ENCODE measurements around the gene CTRB1. TPM values are rescaled to one million over a fixed set of nuclear protein-coding genes. Genes with fewer than 3 reads are reported as not detected.

The CTRB1 gene
- not detected for total RNA-seq
- polyA plus RNA-seq: not detected
- total RNA-seq: not detected

DNA sequence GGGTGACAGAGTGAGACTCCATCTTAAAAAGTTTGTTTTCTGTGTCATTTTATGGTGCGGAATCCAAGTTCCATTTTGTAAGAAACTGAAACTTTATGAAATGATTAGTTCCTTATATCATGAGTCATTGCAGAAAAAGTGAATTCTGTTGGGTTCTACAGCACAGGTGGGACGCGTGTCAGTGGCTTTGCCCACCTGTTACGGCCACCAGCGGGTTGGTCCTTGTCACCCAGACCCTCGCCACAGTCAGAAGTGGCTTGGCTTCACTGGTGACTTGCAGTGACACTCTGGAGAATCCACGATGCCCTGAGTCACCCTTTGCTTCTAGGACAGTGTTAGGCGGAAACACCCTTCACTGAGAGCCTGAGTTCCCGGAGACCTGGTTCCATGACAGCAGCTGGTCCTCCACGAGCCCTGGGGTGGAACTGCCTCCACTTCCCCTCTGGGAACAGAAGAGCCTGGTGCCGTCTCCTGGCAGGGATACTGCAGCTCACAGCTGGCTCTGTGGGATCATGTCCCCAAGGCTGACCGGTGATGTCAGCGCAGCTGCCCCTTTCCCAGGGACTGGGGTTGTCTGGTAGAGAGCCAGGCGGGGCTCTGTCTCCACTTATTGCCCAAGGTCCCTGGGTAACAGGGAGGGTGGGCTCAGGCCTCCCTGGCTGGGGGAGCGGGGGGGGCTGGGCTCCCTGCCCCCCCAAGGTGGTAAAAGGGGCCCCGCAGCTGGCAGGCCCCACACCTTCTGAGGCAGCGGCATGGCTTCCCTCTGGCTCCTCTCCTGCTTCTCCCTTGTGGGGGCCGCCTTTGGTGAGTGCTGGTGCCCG lies at the start of gene CTRB1:
Gene CTRB1 (plus strand): TSS at position 733 of the 821 bp plus-strand sequence. CDS start 20 bp downstream, at position 753.
- no peak for ATAC-seq
- peaks cover 0 to 18% (median 14%) of the 10 kb centered on the region in 7 donors for H3K4me1 Mint-ChIP-seq
- Histone ChIP-seq H3K9me3 (ENCODE audit: control insufficient read depth in 2 of 3, low read length in 3 of 3) (no peaks in the 10 kb centered on the region), H3K4me1 (ENCODE audit: control insufficient read depth in 2 of 2, insufficient read depth in 2 of 2, low read length in 2 of 2) (peaks cover 0 to 12% of the 10 kb centered on the region in 2 donors), H3K27me3 (ENCODE audit: control insufficient read depth in 2 of 2, insufficient read depth in 2 of 2, low read length in 2 of 2) (no peaks in the 10 kb centered on the region), H3K4me3 (ENCODE audit: low read length) (peak within 1 kb of the TSS; percentile 39), H3K36me3 (ENCODE audit: control insufficient read depth in 2 of 3, insufficient read depth in 3 of 3, low read length in 3 of 3) (no peaks in the 10 kb centered on the region), H3K27ac (ENCODE audit: low read depth, low read length) (peak within 1 kb of the TSS; percentile 29)
- H3K27ac Mint-ChIP-seq: peak within 1 kb of the TSS; percentile 84 to 96 (median 93)
- ChIA-PET CTCF (interaction anchor here (0.6 to 1.7 kb wide), 3 partner anchors 17 to 275 kb away, joined by 3 to 4 read pairs (median 3); no protein-coding TSS in a partner anchor), POLR2A (interaction anchor here (0.8 kb wide), 1 partner anchor 15 kb away, joined by 3 read pairs; no protein-coding TSS in a partner anchor)
- no peaks in the 10 kb centered on the region for H3K27me3 Mint-ChIP-seq
- no peak for DNase-seq
- no peaks in the 10 kb centered on the region for H3K36me3 Mint-ChIP-seq
- intact Hi-C loops (cut with micrococcal nuclease): no loop called here
- peak within 1 kb of the TSS; percentile 62 to 96 (median 90) for H3K4me3 Mint-ChIP-seq
- peaks cover 0 to 2% (median 0%) of the 10 kb centered on the region in 11 donors for H3K9me3 Mint-ChIP-seq

DNA sequence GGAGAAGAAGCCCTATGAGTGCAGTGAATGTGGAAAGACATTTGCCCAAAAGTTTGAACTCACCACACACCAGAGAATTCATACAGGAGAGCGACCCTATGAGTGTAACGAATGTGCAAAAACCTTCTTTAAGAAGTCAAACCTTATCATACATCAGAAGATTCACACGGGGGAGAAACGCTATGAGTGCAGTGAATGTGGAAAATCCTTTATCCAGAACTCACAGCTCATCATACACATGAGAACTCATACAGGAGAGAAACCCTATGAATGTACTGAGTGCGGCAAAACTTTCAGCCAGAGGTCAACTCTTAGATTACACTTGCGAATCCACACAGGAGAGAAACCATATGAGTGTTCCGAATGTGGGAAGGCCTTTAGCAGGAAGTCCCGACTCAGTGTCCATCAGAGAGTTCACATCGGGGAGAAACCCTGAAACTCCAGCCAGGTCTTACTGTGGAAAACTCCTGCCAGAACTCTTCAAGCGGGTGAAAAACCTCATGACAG lies 48.8 kb upstream of the CTRB1 start:
- no peak for ATAC-seq
- Histone ChIP-seq H3K4me1 (ENCODE audit: control insufficient read depth in 2 of 2, insufficient read depth in 2 of 2, low read length in 2 of 2) (no peaks in the 10 kb centered on the region), H3K4me3 (ENCODE audit: low read length) (no peak overlapping the region), H3K36me3 (ENCODE audit: control insufficient read depth in 2 of 3, insufficient read depth in 3 of 3, low read length in 3 of 3) (peaks cover 11 to 58% (median 34%) of the 10 kb centered on the region in 3 experiments), H3K27ac (ENCODE audit: low read depth, low read length) (no peak overlapping the region), H3K27me3 (ENCODE audit: control insufficient read depth in 2 of 2, insufficient read depth in 2 of 2, low read length in 2 of 2) (no peaks in the 10 kb centered on the region), H3K9me3 (ENCODE audit: control insufficient read depth in 2 of 3, low read length in 3 of 3) (peaks cover 7 to 70% (median 31%) of the 10 kb centered on the region in 3 experiments)
- no peak overlapping the region for H3K27ac Mint-ChIP-seq
- POLR2A ChIA-PET: no interaction called here
- H3K36me3 Mint-ChIP-seq: peaks cover 47 to 91% (median 88%) of the 10 kb centered on the region in 5 donors
- H3K9me3 Mint-ChIP-seq: peaks cover 23 to 97% (median 60%) of the 10 kb centered on the region in 11 donors
- intact Hi-C loops (cut with micrococcal nuclease): no loop called here
- H3K4me1 Mint-ChIP-seq: no peaks in the 10 kb centered on the region
- CTCF ChIA-PET: no interaction called here
- DNase-seq: no peak
- H3K27me3 Mint-ChIP-seq: peaks cover 0 to 4% (median 0%) of the 10 kb centered on the region in 5 donors
- no peak overlapping the region for H3K4me3 Mint-ChIP-seq

DNA sequence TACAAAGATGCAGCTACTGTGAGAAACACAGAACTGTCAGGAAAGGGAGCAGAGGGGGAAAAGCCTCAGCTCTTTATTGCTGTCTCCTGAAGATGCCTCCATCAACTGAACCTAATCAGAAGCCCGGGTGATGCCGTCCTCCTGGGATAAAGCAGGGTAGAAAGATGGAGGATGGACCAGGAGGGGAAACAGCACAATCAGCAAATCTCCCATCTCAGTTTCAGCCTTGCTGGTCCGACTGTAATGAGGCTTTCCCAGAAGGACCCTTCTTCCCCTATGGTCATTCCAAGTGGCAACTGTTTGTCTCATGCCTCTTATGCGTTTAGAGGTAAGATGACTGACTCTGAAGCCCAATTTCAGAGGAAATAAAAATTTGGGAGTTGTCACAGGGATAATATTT lies 46.2 kb upstream of the CTRB1 start:
- DNase-seq (no peak), ATAC-seq (no peak)
- Mint-ChIP-seq H3K27me3 (peaks cover 0 to 4% (median 0%) of the 10 kb centered on the region in 5 donors), H3K9me3 (peaks cover 29 to 97% (median 72%) of the 10 kb centered on the region in 11 donors), H3K4me3 (no peak overlapping the region), H3K36me3 (peaks cover 47 to 75% (median 62%) of the 10 kb centered on the region in 5 donors), H3K4me1 (no peaks in the 10 kb centered on the region), H3K27ac (no peak overlapping the region)
- H3K9me3 ChIP-seq (ENCODE audit: control insufficient read depth in 2 of 3, low read length in 3 of 3): peaks cover 7 to 85% (median 41%) of the 10 kb centered on the region in 3 experiments
- intact Hi-C loops (cut with micrococcal nuclease): no loop called here
- POLR2A ChIA-PET: no interaction called here
- CTCF ChIA-PET: no interaction called here
- no peak overlapping the region for H3K27ac ChIP-seq (ENCODE audit: low read depth, low read length)
- H3K36me3 ChIP-seq (ENCODE audit: control insufficient read depth in 2 of 3, insufficient read depth in 3 of 3, low read length in 3 of 3): peaks cover 11 to 35% (median 26%) of the 10 kb centered on the region in 3 experiments
- no peaks in the 10 kb centered on the region for H3K4me1 ChIP-seq (ENCODE audit: control insufficient read depth in 2 of 2, insufficient read depth in 2 of 2, low read length in 2 of 2)
- H3K27me3 ChIP-seq (ENCODE audit: control insufficient read depth in 2 of 2, insufficient read depth in 2 of 2, low read length in 2 of 2): no peaks in the 10 kb centered on the region
- H3K4me3 ChIP-seq (ENCODE audit: low read length): no peak overlapping the region

DNA sequence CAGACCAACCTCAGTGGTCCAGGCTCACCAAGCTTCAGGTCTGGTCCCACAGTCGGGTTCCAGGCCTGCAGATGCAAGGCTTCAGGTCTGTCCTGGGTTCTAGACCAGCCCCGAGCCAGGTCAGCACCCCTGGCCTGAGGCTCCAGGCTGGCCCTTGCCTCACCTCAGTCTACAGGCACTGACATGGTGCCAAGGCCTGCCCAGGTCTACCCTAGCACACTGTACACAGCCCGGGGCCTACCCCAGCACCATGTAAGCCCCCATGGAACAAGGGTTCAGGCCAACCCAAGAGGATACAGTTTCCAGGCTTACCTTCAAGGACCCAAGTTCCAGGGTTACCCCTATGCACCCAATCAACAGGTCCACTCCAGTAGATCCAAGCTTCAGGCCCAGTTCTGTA lies 43.7 kb upstream of the CTRB1 start:
- intact Hi-C loops (cut with micrococcal nuclease): no loop called here
- no peak overlapping the region for H3K4me3 Mint-ChIP-seq
- no peaks in the 10 kb centered on the region for H3K4me1 Mint-ChIP-seq
- no peak for ATAC-seq
- H3K9me3 Mint-ChIP-seq: peaks cover 24 to 83% (median 56%) of the 10 kb centered on the region in 11 donors
- peaks cover 0 to 6% (median 0%) of the 10 kb centered on the region in 5 donors for H3K27me3 Mint-ChIP-seq
- CTCF ChIA-PET: no interaction called here
- Histone ChIP-seq H3K4me3 (ENCODE audit: low read length) (no peak overlapping the region), H3K9me3 (ENCODE audit: control insufficient read depth in 2 of 3, low read length in 3 of 3) (peaks cover 1 to 60% (median 24%) of the 10 kb centered on the region in 3 experiments), H3K36me3 (ENCODE audit: control insufficient read depth in 2 of 3, insufficient read depth in 3 of 3, low read length in 3 of 3) (peaks cover 0 to 10% (median 5%) of the 10 kb centered on the region in 3 experiments), H3K27me3 (ENCODE audit: control insufficient read depth in 2 of 2, insufficient read depth in 2 of 2, low read length in 2 of 2) (no peaks in the 10 kb centered on the region), H3K27ac (ENCODE audit: low read depth, low read length) (no peak overlapping the region), H3K4me1 (ENCODE audit: control insufficient read depth in 2 of 2, insufficient read depth in 2 of 2, low read length in 2 of 2) (no peaks in the 10 kb centered on the region)
- DNase-seq: no peak
- peaks cover 27 to 52% (median 40%) of the 10 kb centered on the region in 5 donors for H3K36me3 Mint-ChIP-seq
- no peak overlapping the region for H3K27ac Mint-ChIP-seq
- POLR2A ChIA-PET: no interaction called here

DNA sequence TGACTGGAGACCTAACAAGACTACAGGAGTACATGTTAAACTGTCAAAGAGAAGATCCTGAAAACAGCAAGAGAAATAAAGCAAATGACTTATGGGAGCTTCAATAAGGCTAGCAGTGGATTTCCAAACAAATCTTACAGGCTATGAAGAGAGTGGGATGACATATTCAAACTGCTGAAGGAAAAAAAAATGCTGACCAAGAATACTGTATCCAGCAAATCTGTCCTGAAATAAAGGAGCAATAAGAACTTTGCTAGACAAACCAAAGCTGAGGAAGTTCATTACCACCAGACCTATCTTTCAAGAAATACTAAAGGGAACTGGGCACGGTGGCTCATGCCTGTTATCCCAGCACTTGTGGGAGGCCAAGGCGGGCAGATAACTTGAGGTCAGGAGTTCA lies 41.9 kb upstream of the CTRB1 start:
- no peak overlapping the region for H3K4me3 ChIP-seq (ENCODE audit: low read length)
- no peaks in the 10 kb centered on the region for H3K27me3 ChIP-seq (ENCODE audit: control insufficient read depth in 2 of 2, insufficient read depth in 2 of 2, low read length in 2 of 2)
- Mint-ChIP-seq H3K4me3 (no peak overlapping the region), H3K27ac (no peak overlapping the region), H3K9me3 (peaks cover 23 to 71% (median 49%) of the 10 kb centered on the region in 11 donors), H3K4me1 (no peaks in the 10 kb centered on the region), H3K36me3 (peaks cover 20 to 36% (median 26%) of the 10 kb centered on the region in 5 donors), H3K27me3 (peaks cover 0 to 6% (median 3%) of the 10 kb centered on the region in 5 donors)
- H3K27ac ChIP-seq (ENCODE audit: low read depth, low read length): no peak overlapping the region
- H3K4me1 ChIP-seq (ENCODE audit: control insufficient read depth in 2 of 2, insufficient read depth in 2 of 2, low read length in 2 of 2): no peaks in the 10 kb centered on the region
- intact Hi-C loops (cut with micrococcal nuclease): no loop called here
- no peak for ATAC-seq
- no peak for DNase-seq
- CTCF ChIA-PET: no interaction called here
- POLR2A ChIA-PET: no interaction called here
- peaks cover 0 to 45% (median 12%) of the 10 kb centered on the region in 3 experiments for H3K9me3 ChIP-seq (ENCODE audit: control insufficient read depth in 2 of 3, low read length in 3 of 3)
- H3K36me3 ChIP-seq (ENCODE audit: control insufficient read depth in 2 of 3, insufficient read depth in 3 of 3, low read length in 3 of 3): no peaks in the 10 kb centered on the region

DNA sequence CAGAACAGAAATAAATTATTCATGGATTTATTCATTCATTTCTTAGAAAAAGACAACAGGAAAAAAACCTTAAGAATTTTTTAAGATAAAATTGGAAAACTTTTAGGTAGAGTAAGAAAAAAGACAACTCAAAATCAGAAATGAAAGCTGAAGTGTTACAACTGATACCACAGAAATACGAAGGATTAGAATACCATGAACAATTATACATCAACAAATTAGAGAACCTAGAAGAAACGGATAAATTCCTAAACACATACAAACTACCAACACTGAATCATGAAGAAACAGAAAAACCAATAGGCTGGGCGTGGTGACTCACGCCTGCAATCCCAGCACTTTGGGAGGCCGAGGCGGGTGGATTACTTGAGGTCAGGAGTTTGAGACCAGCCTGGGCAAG lies 39.6 kb upstream of the CTRB1 start:
- Histone ChIP-seq H3K27me3 (ENCODE audit: control insufficient read depth in 2 of 2, insufficient read depth in 2 of 2, low read length in 2 of 2) (no peaks in the 10 kb centered on the region), H3K4me1 (ENCODE audit: control insufficient read depth in 2 of 2, insufficient read depth in 2 of 2, low read length in 2 of 2) (no peaks in the 10 kb centered on the region), H3K4me3 (ENCODE audit: low read length) (no peak overlapping the region), H3K27ac (ENCODE audit: low read depth, low read length) (no peak overlapping the region), H3K36me3 (ENCODE audit: control insufficient read depth in 2 of 3, insufficient read depth in 3 of 3, low read length in 3 of 3) (no peaks in the 10 kb centered on the region), H3K9me3 (ENCODE audit: control insufficient read depth in 2 of 3, low read length in 3 of 3) (peaks cover 0 to 24% (median 12%) of the 10 kb centered on the region in 3 experiments)
- no peak overlapping the region for H3K4me3 Mint-ChIP-seq
- H3K27me3 Mint-ChIP-seq: peaks cover 0 to 6% (median 0%) of the 10 kb centered on the region in 5 donors
- no peak for DNase-seq
- H3K9me3 Mint-ChIP-seq: peaks cover 6 to 49% (median 29%) of the 10 kb centered on the region in 11 donors
- no peak overlapping the region for H3K27ac Mint-ChIP-seq
- intact Hi-C loops (cut with micrococcal nuclease): no loop called here
- H3K36me3 Mint-ChIP-seq: peaks cover under 1 to 13% (median 10%) of the 10 kb centered on the region in 5 donors
- no peaks in the 10 kb centered on the region for H3K4me1 Mint-ChIP-seq
- ATAC-seq: no peak
- ChIA-PET POLR2A (interaction anchor here (0.6 kb wide), 1 partner anchor 599 kb away, joined by 6 read pairs; no protein-coding TSS in a partner anchor), CTCF (no interaction called here)
